GM12878 (cell line): ENCODE data around the gene RPGR.

Source experiments
- BCL3 ChIP-seq: IDR thresholded peaks from 2 replicates; pipeline ENCODE4 v1.6.1; 2011; ENCODE audit warnings: borderline replicate concordance, low read depth, mild to moderate bottlenecking, moderate library complexity, low read length; ENCODE audit not compliant: insufficient read depth, poor library complexity, severe bottlenecking
- CEBPB ChIP-seq, 2 experiments: fragments of 150-350 bp in 1 of 2; IDR thresholded peaks; 2 replicates each; pipeline ENCODE4 v1.6.1; 2012 to 2014; ENCODE audit warnings: low read depth in 2 of 2, low read length in 2 of 2, borderline replicate concordance in 1 of 2, inconsistent platforms in 1 of 2
- EGR1 ChIP-seq, 2 experiments: IDR thresholded peaks; 1 replicate in 1 of 2; 2 replicates in 1 of 2; pipeline ENCODE4 v1.6.1; 2011 to 2012; ENCODE audit warnings: low read depth in 2 of 2, low read length in 2 of 2, borderline replicate concordance in 1 of 2, mild to moderate bottlenecking in 1 of 2, moderate library complexity in 1 of 2
- EZH2 ChIP-seq: IDR thresholded peaks from 2 replicates; pipeline ENCODE4 v1.6.1; 2012; ENCODE audit warnings: low read depth, mild to moderate bottlenecking, control low read depth, inconsistent platforms, low read length, borderline replicate concordance; ENCODE audit not compliant: control insufficient read depth
- MXI1 ChIP-seq: fragments of 150-350 bp; IDR thresholded peaks from 2 replicates; pipeline ENCODE4 v1.6.1; 2011; ENCODE audit warnings: low read depth, mild to moderate bottlenecking, inconsistent platforms, low read length, improper control_type of control experiment
- NR2C2 ChIP-seq: IDR thresholded peaks from 2 replicates; pipeline ENCODE4 v1.6.1; 2011; ENCODE audit warnings: borderline replicate concordance, low read depth; ENCODE audit not compliant: control insufficient read depth, insufficient read length
- POLR2AphosphoS5 ChIP-seq: IDR thresholded peaks from 2 replicates; pipeline ENCODE4 v1.6.1; 2011; ENCODE audit warnings: mild to moderate bottlenecking, low read length, inconsistent platforms
- RAD21 ChIP-seq: IDR thresholded peaks from 2 replicates; pipeline ENCODE4 v1.6.1; 2011; ENCODE audit warnings: mild to moderate bottlenecking, low read depth, low read length, moderate library complexity; ENCODE audit not compliant: insufficient read depth
- SREBF2 ChIP-seq: IDR thresholded peaks from 2 replicates; pipeline ENCODE4 v1.6.1; 2012; ENCODE audit warnings: mild to moderate bottlenecking, low read length
- TAF1 ChIP-seq: IDR thresholded peaks from 2 replicates; pipeline ENCODE4 v1.6.1; 2011; ENCODE audit warnings: mild to moderate bottlenecking, low read depth, low read length, borderline replicate concordance
- TCF12 ChIP-seq: IDR thresholded peaks from 2 replicates; pipeline ENCODE4 v1.6.1; 2011; ENCODE audit warnings: low read depth, mild to moderate bottlenecking, low read length
- ZNF24 ChIP-seq: fragments of 450-650 bp; IDR thresholded peaks from 2 replicates; pipeline ENCODE4 v1.6.1; 2017; ENCODE audit warnings: antibody characterized with exemption, mild to moderate bottlenecking
- TF ChIP-seq, protein P1 (sequence below), 3 experiments: IDR thresholded peaks in 2 of 3; conservative IDR thresholded peaks in 1 of 3; 2 replicates each; pipeline ENCODE4 v1.5.1; 2011; ENCODE audit warnings: low read depth in 3 of 3, low read length in 3 of 3, mild to moderate bottlenecking in 3 of 3, control low read depth in 2 of 3, moderate library complexity in 2 of 3, inconsistent platforms in 1 of 3, mixed read lengths in 1 of 3; ENCODE audit not compliant: control insufficient read depth in 2 of 3, insufficient read depth in 1 of 3; ENCODE audit errors: extremely low read depth in 1 of 3

DNA sequence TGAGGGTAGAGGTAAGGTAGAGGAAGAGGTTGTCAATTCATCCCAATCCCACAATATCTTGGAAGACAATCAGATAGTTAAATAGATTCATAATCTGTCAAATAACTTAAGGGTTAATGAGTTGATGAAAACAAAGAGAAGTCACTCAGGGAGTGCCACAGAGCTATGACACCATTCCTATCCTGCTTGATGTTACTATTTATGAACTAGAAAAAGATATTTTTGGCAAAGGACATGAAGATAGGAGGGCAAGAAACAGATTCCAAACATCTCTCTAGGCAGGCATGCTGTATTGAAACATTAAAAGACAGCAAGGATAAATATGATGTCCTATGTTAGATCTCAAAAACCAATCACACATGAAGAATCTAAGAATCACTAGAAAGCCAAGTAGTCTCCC is 103.1 kb downstream of the RPGR start:
- TF ChIP-seq RAD21 = no peak
- no peak for TF ChIP-seq TAF1
- no peak for TF ChIP-seq NR2C2
- no peak for TF ChIP-seq SREBF2
- TF ChIP-seq, protein P1, sequence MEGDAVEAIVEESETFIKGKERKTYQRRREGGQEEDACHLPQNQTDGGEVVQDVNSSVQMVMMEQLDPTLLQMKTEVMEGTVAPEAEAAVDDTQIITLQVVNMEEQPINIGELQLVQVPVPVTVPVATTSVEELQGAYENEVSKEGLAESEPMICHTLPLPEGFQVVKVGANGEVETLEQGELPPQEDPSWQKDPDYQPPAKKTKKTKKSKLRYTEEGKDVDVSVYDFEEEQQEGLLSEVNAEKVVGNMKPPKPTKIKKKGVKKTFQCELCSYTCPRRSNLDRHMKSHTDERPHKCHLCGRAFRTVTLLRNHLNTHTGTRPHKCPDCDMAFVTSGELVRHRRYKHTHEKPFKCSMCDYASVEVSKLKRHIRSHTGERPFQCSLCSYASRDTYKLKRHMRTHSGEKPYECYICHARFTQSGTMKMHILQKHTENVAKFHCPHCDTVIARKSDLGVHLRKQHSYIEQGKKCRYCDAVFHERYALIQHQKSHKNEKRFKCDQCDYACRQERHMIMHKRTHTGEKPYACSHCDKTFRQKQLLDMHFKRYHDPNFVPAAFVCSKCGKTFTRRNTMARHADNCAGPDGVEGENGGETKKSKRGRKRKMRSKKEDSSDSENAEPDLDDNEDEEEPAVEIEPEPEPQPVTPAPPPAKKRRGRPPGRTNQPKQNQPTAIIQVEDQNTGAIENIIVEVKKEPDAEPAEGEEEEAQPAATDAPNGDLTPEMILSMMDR (IDR thresholded peaks at IDR 0.05 in 2 of 3, conservative IDR thresholded peaks at IDR 0.05 in 1 of 3; ENCODE audit: control insufficient read depth in 2 of 3, extremely low read depth in 1 of 3, insufficient read depth in 1 of 3, low read depth in 3 of 3, low read length in 3 of 3) = no peak
- no peak for TF ChIP-seq POLR2AphosphoS5
- no peak for TF ChIP-seq ZNF24
- TF ChIP-seq MXI1 = no peak
- TF ChIP-seq CEBPB (IDR thresholded peaks at IDR 0.05; ENCODE audit: borderline replicate concordance in 1 of 2, low read depth in 2 of 2, low read length in 2 of 2) = no peak
- TF ChIP-seq BCL3 = no peak
- no peak for TF ChIP-seq TCF12
- no peak for TF ChIP-seq EZH2
- no peak for TF ChIP-seq EGR1 (IDR thresholded peaks at IDR 0.05; ENCODE audit: borderline replicate concordance in 1 of 2, low read depth in 2 of 2, low read length in 2 of 2)
